SK-N-MC (cell line): ENCODE data around the gene HHAT.

Source experiments
- EZH2 ChIP-seq: fragments of 200-600 bp; sonication (generic); IDR thresholded peaks from one replicate; pipeline ENCODE4 v1.6.1; 2017; ENCODE audit warnings: antibody characterized with exemption
- FOXP2 ChIP-seq: optimal IDR thresholded peaks from 2 replicates; pipeline ENCODE3; 2011; ENCODE audit warnings: mild to moderate bottlenecking, moderate library complexity; ENCODE audit not compliant: insufficient read depth; ENCODE audit errors: extremely low read length, control extremely low read depth
- POLR2AphosphoS5 ChIP-seq: IDR thresholded peaks from 2 replicates; pipeline ENCODE4 v1.6.1; 2012; ENCODE audit warnings: mild to moderate bottlenecking, low read depth, low read length, borderline replicate concordance

DNA sequence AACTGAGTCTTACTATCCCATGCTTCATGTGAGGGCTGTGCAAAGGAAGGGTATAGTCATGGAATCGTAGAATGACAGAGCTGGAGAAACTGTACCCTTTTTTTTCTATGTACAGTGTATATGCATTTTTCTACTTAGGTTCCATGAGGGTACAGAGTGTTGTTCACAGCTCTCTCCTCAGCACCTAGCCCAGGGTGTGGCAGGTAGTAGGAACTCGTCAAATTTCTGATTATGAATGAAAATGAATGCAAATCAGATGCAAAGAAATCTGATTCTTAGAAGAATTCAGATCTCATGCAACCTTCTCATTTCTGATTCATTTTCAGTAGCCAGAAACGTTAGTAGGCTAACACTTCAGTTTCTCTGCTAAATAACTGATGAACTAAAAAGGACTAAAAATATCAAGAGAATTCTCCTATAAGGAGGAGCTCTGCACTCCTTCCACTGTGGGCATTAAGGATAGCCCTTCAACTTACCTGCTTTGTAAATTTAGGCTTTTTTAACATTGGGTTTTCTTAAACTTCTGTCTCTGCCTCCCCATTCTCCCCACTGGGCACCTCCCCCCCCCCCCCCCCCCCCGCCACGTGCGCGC lies 18.0 kb upstream of the HHAT start:
- TF ChIP-seq EZH2 (no peak), POLR2AphosphoS5 (no peak), FOXP2 (no peak)
